Fibroblast of lung (primary cell): ENCODE results near the gene PRELID2. TPM values are rescaled to one million over a fixed set of nuclear protein-coding genes. Genes with fewer than 3 reads are reported as not detected.
"Not testable (repeated sequence)": the region's sequence is repeated elsewhere in the genome, so short reads cannot be mapped to it uniquely, and the experiment has no call there.

Source experiments
- DNase-seq, 2 donors: peaks; one replicate each; pipeline versions ENCODE4 v3.0.0 to v3.0.0-alpha.2; 2010; ENCODE audit warnings: low read depth in 2 of 2
- H2AFZ ChIP-seq: 2 replicates; pipeline ENCODE4 v1.5.1; 2012; ENCODE audit warnings: low read length, control low read depth, inconsistent platforms
- H3K27ac ChIP-seq: 2 replicates; pipeline ENCODE4 v1.5.1; 2011; ENCODE audit warnings: low read length, control low read depth; ENCODE audit not compliant: insufficient read depth
- H3K27me3 ChIP-seq: 2 replicates; pipeline ENCODE4 v1.5.1; 2011; ENCODE audit warnings: mild to moderate bottlenecking, low read length; ENCODE audit not compliant: control insufficient read depth, insufficient read depth
- H3K36me3 ChIP-seq: 2 replicates; pipeline ENCODE4 v1.5.1; 2011; ENCODE audit warnings: low read length; ENCODE audit not compliant: control insufficient read depth, insufficient read depth
- H3K4me1 ChIP-seq: 2 replicates; pipeline ENCODE4 v1.5.1; 2011; ENCODE audit warnings: low read length; ENCODE audit not compliant: control insufficient read depth, insufficient read depth; ENCODE audit errors: extremely low read depth
- H3K4me2 ChIP-seq: 2 replicates; pipeline ENCODE4 v1.5.1; 2011; ENCODE audit warnings: low read length, control low read depth; ENCODE audit not compliant: insufficient read depth; ENCODE audit errors: extremely low read depth
- H3K4me3 ChIP-seq, 4 experiments: fragments of 200-600 bp in 1 of 4; sonication (generic) in 1 of 4; replicated peaks in 1 of 4; 2 replicates each; pipeline ENCODE4 v1.5.1; 2011 to 2016; ENCODE audit warnings: low read length in 4 of 4, low read depth in 3 of 4, mild to moderate bottlenecking in 3 of 4, control low read depth in 2 of 4, inconsistent platforms in 1 of 4, mixed read lengths in 1 of 4; ENCODE audit not compliant: insufficient read depth in 1 of 4; ENCODE audit errors: control extremely low read depth in 1 of 4
- H3K79me2 ChIP-seq: 2 replicates; pipeline ENCODE4 v1.5.1; 2012; ENCODE audit warnings: mild to moderate bottlenecking, low read length, inconsistent platforms; ENCODE audit not compliant: control insufficient read depth, insufficient read depth
- H3K9ac ChIP-seq: 2 replicates; pipeline ENCODE4 v1.5.1; 2011; ENCODE audit warnings: mild to moderate bottlenecking, low read length, control low read depth; ENCODE audit not compliant: insufficient read depth
- H3K9me3 ChIP-seq: 2 replicates; pipeline ENCODE4 v1.5.1; 2012; ENCODE audit warnings: low read depth, low read length; ENCODE audit not compliant: control insufficient read depth, insufficient read depth
- H4K20me1 ChIP-seq: 2 replicates; pipeline ENCODE4 v1.5.1; 2011; ENCODE audit warnings: low read length; ENCODE audit not compliant: control insufficient read depth, insufficient read depth; ENCODE audit errors: extremely low read depth
- EZH2 ChIP-seq: IDR thresholded peaks from 2 replicates; pipeline ENCODE4 v1.5.1; 2012; ENCODE audit warnings: low read length, control low read depth, mild to moderate bottlenecking; ENCODE audit errors: missing control alignments
- polyA plus RNA-seq, 2 donors: library from polyadenylated mRNA; depleted of rRNA in 1 of 2; stranded (reverse) in 1 of 2; unstranded in 1 of 2; fragments of >200 nt; gene quantifications; 2 replicates each; pipeline ENCODE4 v1.2.1, GENCODE V29; 2011 to 2012; ENCODE audit warnings: missing spikeins in 1 of 2
- total RNA-seq: library from RNA; depleted of rRNA; stranded (reverse); fragments of >200 nt; gene quantifications from 2 replicates; pipeline ENCODE4 v1.2.1, GENCODE V29; 2014
- TF ChIP-seq, protein P1 (sequence below), 2 donors: IDR thresholded peaks in 1 of 2; conservative IDR thresholded peaks in 1 of 2; 1 replicate in 1 of 2; 2 replicates in 1 of 2; pipeline ENCODE4 v1.5.1; 2011 to 2012; ENCODE audit warnings: low read length in 2 of 2, control low read depth in 1 of 2, inconsistent platforms in 1 of 2, low read depth in 1 of 2, mild to moderate bottlenecking in 1 of 2

Gene PRELID2
- total and polyA plus RNA-seq, 2 donors (not counting 1 experiment from before 2014, with no cell fraction given) = 6.1 to 27.9 TPM

DNA sequence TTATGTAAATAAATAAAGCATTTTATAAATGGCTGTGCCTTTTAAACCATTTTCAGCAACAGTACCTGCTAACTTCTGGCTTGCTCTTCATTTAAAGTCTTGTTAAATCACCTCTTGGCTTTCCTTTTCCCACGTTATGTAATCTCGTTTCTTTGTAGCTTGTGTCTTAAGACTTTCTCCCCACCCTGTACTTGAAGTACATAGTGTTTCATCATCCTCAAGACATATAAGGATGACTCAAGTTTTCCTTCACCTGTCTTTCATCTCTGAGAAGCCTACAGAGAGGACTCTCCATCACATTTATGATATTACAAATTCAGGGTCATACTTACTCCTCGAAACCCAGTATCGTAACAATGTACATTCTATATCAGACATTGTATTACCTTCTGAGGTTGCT lies 33.9 kb downstream of the PRELID2 start:
- Histone ChIP-seq H4K20me1 (no peaks in the 10 kb centered on the region), H3K4me2 (no peak overlapping the region), H3K79me2 (no peaks in the 10 kb centered on the region), H3K27ac (no peak overlapping the region), H3K27me3 (no peaks in the 10 kb centered on the region), H3K9me3 (no peaks in the 10 kb centered on the region), H2AFZ (no peak overlapping the region), H3K9ac (no peak overlapping the region), H3K4me1 (no peaks in the 10 kb centered on the region), H3K4me3 (no peak overlapping the region), H3K36me3 (no peaks in the 10 kb centered on the region)
- TF ChIP-seq, protein P1, sequence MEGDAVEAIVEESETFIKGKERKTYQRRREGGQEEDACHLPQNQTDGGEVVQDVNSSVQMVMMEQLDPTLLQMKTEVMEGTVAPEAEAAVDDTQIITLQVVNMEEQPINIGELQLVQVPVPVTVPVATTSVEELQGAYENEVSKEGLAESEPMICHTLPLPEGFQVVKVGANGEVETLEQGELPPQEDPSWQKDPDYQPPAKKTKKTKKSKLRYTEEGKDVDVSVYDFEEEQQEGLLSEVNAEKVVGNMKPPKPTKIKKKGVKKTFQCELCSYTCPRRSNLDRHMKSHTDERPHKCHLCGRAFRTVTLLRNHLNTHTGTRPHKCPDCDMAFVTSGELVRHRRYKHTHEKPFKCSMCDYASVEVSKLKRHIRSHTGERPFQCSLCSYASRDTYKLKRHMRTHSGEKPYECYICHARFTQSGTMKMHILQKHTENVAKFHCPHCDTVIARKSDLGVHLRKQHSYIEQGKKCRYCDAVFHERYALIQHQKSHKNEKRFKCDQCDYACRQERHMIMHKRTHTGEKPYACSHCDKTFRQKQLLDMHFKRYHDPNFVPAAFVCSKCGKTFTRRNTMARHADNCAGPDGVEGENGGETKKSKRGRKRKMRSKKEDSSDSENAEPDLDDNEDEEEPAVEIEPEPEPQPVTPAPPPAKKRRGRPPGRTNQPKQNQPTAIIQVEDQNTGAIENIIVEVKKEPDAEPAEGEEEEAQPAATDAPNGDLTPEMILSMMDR (conservative IDR thresholded peaks at IDR 0.05 in 1 of 2, IDR thresholded peaks at IDR 0.05 in 1 of 2; ENCODE audit: low read depth in 1 of 2, low read length in 2 of 2) = no peak
- TF ChIP-seq EZH2 = no peak
- DNase-seq = no peak

DNA sequence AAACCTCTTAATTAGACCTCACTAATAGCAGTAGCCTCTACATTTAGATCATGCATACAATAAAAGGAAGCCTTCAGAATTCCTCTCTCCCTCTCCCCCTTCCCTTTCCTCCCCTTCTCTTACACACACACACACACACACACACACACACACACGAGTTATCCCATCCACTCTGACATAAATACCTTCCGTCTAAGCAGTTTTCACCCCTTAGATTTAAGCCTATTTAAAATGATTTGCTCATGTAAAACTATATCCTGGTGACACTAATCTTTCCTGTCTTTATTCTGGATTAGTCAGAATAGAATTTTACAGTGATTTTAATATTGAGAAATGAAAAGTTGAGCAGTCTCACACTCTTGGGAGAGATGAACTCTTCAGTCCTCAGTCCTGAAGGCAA lies 35.0 kb downstream of the PRELID2 start:
- no peak overlapping the region for H2AFZ ChIP-seq
- H4K20me1 ChIP-seq = no peaks in the 10 kb centered on the region
- no peak overlapping the region for H3K4me2 ChIP-seq
- no peaks in the 10 kb centered on the region for H3K9me3 ChIP-seq
- no peak for DNase-seq
- TF ChIP-seq, protein P1 (conservative IDR thresholded peaks at IDR 0.05 in 1 of 2, IDR thresholded peaks at IDR 0.05 in 1 of 2; ENCODE audit: low read depth in 1 of 2, low read length in 2 of 2) = no peak
- TF ChIP-seq EZH2 = no peak
- no peak overlapping the region for H3K4me3 ChIP-seq
- no peak overlapping the region for H3K9ac ChIP-seq
- no peaks in the 10 kb centered on the region for H3K27me3 ChIP-seq
- no peaks in the 10 kb centered on the region for H3K79me2 ChIP-seq
- no peaks in the 10 kb centered on the region for H3K4me1 ChIP-seq
- H3K27ac ChIP-seq = no peak overlapping the region
- no peaks in the 10 kb centered on the region for H3K36me3 ChIP-seq

DNA sequence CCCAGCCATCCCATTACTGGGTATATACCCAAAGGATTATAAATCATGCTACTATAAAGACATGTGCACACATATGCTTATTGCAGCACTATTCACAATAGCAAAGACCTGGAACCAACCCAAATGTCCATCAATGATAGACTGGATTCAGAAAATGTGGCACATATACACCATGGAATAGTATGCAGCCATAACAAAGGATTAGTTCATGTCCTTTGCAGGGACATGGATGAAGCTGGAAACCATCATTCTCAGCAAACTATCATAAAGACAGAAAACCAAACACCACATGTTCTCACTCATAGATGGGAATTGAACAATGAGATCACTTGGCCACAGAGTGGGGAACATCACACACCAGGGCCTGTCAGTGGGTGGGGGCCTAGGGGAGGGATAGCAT lies 36.6 kb downstream of the PRELID2 start:
- H3K79me2 ChIP-seq, H3K4me3 ChIP-seq, H3K27me3 ChIP-seq, H3K9me3 ChIP-seq, H3K36me3 ChIP-seq, H2AFZ ChIP-seq, H3K4me2 ChIP-seq, H3K27ac ChIP-seq, H4K20me1 ChIP-seq, H3K9ac ChIP-seq, H3K4me1 ChIP-seq, DNase-seq: not testable (repeated sequence)
